Iris pigment epithelial cell (primary cell): ENCODE results near the gene BLACAT1.
"Not testable (repeated sequence)": the region's sequence is repeated elsewhere in the genome, so short reads cannot be mapped to it uniquely, and the experiment has no call there.

ENCODE experiments used
- DNase-seq: peaks from one replicate; pipeline ENCODE4 v3.0.0-alpha.2; 2011; ENCODE audit warnings: low read depth

Gene BLACAT1

DNA sequence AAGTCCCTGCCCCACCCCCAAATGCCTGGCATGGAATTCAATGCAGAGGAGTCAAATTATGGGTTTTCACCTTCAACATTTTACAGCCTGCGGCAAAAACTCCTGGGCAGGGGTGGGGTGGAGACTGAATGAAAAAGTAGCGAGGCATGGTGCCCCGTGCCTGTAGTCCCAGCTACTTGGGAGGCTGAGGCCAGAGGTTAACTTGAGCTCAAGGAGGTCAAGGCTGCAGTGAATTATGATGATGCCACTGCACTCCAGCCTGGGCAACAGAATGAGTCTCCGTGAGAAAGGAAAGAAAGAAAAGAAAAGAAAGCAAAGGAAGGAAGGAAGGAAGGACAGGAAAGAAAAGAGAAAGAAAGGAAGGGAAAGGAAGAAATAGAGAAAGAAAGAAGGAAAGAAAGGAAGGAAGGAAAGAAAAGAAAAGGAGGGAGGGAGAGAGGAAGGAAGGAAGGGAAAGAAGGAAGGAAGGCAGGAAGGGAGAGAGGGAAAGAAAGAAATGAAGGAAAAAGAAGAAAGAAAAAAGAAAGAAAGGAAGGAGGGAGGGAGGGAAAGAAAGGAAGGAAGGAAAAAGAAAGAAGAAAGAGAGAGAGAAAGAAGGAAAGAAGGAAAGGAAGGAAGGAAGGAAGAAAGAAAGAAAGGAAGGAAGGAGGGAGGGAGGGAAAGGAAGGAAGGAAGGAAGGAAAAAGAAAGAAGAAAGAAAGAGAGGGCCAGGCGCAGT lies 45.1 kb downstream of the BLACAT1 start:
- DNase-seq, result no peak

DNA sequence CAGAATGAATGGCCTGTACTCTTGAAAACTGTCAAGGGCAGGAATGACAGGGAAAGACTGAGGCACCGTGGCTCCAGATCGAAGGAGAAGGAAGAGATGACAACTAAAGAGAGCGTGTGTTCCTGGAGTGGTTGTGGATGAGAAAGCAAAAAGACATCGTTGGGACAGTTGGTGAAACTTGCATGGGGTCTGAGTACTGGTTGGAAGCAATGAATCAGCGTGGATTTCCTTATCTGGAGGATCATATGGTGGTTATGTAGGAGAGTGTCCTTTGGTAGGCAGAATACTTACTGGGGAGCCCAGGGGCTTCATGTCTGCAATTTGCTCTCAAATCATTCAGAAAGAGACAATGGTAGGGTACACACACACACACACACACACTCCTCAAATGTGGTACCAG lies 47.9 kb downstream of the BLACAT1 start:
- DNase-seq, result no peak

DNA sequence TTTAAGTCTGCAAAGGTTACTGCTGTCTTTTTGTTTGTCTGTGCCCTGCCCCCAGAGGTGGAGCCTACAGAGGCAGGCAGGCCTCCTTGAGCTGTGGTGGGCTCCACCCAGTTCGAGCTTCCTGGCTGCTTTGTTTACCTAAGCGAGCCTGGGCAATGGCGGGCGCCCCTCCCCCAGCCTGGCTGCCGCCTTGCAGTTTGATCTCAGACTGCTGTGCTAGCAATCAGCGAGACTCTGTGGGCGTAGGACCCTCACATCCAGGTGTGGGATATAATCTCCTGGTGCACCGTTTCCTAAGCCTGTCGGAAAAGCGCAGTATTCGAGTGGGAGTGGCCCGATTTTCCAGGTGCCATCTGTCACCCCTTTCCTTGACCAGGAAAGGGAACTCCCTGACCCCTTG lies 49.6 kb downstream of the BLACAT1 start:
- not testable (repeated sequence) for DNase-seq
